Right renal pelvis (tissue), 4 donors: ENCODE data around the gene MANBA. TPM values are rescaled to one million over a fixed set of nuclear protein-coding genes. Genes with fewer than 3 reads are reported as not detected.

Source experiments
- DNase-seq, 4 donors: peaks; one replicate each; pipeline ENCODE4 v3.0.0-alpha.2; 2013; ENCODE audit warnings: low read depth in 4 of 4, low spot score in 3 of 4, missing footprints in 1 of 4
- polyA plus RNA-seq, 4 donors: library from polyadenylated mRNA; unstranded; fragments of 120-200 nt; gene quantifications; one replicate each; pipeline ENCODE4 v1.2.1, GENCODE V29; 2013; ENCODE audit not compliant: insufficient read length in 4 of 4

Gene MANBA
- polyA plus RNA-seq, 4 donors, result 20.0 to 22.4 (median 21.7) TPM

DNA sequence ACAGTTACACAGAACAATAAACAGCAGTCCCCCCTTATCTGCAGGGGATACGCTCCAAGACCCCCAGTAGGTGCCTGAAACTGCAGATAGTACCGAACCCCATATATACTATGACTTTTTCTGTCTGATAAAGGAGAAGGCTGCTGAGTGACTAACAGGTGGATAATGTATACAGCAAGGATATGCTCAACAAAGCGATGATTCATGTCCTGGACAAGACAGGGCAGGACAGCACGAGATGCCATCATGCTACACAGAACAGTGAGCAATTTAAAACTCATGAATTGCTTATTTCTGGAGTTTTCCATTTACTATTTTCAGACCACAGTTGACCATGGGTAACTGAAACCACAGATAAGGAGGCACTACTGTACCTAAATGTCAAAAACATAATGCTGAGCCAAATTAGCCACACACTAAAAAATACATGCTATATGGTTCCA is 76.1 kb downstream of the MANBA start:
- DNase-seq, result no peak

DNA sequence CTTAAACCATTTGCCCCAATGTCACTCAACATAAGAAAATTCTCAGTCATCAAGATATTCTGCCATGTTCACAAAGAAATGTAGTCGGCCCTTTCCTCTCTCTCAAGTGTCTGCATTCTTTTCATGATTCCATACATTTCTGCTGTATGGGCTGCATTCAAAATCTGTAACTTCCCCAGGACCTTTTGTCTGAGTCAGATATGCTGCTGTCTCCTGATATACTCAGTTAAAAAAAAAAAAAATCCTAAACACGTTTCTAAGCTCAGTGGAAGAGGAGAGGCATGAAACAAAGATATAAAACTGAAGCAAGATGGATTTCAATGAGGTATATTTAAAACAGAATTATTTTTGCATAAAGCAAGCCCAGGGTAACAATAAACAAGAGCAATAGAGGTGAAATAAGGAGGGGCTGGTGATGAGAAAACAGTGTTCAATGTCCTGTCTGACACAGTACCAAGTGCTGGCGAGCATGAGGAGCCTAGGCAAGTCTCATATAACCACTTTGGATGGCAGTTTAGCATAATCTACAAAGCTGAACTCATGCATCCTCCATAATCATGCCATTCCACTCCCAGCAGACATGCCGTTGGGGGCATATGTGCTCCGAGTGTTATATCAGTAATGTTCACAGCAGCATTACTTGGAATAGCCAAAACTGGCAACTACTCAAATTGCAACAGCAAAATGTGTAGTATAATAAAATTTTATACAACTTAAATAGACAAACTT is 76.7 kb downstream of the MANBA start:
- no peak for DNase-seq

- no peak for DNase-seq
These were observed 82.0 kb downstream of the MANBA start for GRCh38 chr4:102678695-102679335.

DNA sequence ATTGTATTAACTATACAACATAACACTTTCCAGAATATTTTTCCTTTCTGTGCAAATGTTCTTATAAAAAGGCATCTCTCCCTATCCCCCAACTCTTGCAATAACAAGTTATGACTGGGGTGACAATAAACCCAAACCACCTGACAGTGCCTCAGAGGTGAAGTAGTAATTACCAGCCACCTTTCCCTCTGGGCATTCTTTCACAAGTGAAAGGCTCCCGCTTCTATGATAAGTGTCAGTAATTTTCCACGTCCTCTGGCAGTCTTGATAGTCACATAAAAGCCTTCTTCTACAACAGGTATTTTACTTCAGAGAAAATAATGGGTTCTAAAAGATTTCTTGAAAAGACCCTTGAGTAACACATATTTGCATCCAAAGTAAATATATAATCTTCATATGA is 82.7 kb downstream of the MANBA start:
- no peak for DNase-seq

DNA sequence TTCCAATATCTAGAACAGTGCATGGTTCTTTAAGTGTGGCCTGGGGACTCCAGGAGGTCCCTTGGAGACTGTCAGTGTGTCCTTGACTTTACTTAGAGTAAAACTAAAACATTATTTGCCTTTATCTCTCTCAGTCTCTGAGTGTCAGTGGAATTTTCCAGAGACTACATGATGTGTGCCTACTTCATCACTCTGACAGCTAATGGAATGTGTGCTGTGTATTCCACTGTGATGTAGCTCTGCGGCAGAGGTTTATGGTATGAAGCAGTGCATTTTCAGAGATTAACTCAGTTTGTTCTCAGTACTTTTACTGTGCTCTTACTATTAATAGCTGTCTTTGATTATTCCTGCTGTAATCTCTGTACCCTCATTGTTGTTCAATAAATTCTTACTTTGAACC is 85.6 kb downstream of the MANBA start:
- no peak for DNase-seq

DNA sequence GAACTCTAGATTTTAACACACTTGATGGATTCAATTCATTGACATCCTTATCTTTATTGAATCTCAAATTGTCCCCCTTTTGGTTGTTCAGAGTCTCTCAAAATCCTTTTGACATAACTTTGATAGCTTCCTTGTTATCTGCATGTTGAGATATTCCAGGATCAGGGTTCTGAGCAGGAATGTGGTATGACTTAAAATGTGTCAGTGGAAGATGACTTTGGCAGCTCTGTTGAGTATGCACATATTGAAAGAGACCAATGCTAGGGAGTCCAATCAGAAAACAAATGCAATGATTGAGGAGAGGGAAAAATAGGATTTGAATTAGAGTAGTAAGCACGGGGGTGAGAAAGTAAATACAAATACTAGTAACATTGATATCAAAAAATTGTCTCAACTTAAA is 93.8 kb downstream of the MANBA start:
- no peak for DNase-seq

DNA sequence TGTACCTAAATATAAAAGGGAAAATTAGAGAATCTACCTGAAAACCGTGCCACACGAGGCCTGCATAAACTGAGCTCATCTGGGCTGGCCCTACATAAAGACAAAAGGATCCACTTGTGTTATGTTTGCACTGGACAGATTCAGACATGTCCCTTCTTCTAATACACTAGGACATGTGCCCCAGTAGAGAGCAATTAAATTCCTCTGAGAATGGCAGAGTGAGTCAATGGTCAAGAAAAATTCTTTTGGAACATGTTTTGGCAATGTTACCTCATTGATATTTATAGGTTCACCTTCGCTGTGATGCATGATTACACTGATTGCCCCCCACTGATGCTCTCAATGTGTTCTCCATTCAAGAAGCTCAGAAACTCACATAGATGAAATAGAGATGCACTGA is 95.2 kb downstream of the MANBA start:
- no peak for DNase-seq

DNA sequence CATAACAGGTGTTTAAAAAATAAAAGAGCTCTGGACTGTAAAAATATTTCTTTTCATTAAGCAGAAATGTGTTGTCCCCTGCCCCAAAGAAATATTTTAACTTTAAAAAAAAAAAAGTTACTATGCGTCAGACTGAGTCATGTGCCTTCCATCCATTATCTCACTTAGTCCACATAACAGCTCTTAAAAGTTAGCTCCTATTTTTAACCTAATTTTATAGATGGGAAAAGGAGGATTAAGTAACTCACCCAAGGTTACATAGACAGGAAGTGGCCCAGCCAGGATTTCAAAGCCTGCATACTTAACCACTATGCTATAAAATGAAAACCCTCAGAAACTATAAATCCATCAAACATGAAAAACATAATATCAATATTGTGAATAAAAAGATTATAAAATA is 97.7 kb downstream of the MANBA start:
- DNase-seq, result no peak

- no peak for DNase-seq
These were observed 103.6 kb downstream of the MANBA start for GRCh38 chr4:102657206-102657605.

DNA sequence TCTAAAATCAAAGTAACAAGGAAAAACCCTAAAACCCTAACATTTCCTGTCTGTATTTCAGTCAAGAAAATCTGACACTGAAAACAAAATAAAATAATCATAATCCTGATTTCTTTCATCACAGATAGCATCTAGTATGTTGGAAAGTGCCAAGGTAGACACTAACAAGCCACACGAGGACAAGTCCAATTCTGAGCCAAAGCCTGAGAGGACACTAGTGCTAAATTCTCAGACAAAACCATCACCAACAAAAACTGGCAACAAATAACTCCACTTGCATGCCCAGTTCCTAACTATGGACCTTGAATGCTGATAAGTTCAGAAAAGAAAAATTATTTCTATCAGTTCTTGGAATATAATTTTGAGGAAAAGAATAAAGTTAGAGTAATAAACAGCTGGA is 113.7 kb downstream of the MANBA start:
- no peak for DNase-seq

GRCh38 chr4:102642631-102643298 is 118.0 kb downstream of the MANBA start:
- DNase-seq, result no peak

GRCh38 chr4:102641793-102642192 is 119.0 kb downstream of the MANBA start:
- no peak for DNase-seq

GRCh38 chr4:102640669-102641068 is 120.1 kb downstream of the MANBA start:
- no peak for DNase-seq

DNA sequence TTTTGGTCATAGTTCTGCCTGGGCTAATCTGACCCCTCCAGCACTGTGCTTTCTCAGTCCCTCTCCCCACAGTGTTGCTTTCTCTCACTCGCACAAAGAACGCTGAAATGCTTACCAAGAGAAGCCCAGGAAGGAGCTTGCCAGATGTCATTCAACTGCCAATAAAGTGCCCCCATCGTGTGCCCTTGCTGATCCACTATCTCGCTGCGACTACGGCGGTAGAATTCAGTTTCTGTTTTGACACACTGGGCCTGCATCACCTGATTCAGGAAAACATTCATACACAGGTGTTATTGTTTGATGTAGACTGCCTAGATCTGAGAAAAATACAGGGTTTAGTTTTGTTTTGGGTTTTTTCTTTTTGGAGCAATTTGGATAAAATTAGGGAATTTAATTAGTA is 121.2 kb downstream of the MANBA start:
- no peak for DNase-seq

- no peak for DNase-seq
These were observed 122.1 kb downstream of the MANBA start for GRCh38 chr4:102638621-102639020.

DNA sequence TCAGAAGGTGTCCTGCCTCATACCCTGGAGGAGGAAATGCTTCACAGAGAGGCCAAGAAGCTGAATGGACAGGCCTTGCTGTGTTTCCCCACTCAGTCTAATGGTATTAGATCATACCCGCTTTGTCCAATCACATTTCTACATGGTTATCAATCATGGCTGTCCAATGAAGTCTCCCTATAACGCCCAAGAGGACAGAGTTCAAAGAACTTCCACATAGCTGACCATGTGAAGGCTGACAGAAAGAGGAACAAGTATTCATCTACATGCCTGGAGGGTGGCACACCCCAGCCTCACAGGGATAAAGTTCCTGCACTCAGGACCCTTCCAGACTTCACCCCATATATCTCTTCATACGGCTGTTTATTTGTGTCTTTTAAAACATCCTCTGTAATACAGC is 123.4 kb downstream of the MANBA start:
- no peak for DNase-seq

GRCh38 chr4:102633100-102633499 is 127.7 kb downstream of the MANBA start:
- no peak for DNase-seq

DNA sequence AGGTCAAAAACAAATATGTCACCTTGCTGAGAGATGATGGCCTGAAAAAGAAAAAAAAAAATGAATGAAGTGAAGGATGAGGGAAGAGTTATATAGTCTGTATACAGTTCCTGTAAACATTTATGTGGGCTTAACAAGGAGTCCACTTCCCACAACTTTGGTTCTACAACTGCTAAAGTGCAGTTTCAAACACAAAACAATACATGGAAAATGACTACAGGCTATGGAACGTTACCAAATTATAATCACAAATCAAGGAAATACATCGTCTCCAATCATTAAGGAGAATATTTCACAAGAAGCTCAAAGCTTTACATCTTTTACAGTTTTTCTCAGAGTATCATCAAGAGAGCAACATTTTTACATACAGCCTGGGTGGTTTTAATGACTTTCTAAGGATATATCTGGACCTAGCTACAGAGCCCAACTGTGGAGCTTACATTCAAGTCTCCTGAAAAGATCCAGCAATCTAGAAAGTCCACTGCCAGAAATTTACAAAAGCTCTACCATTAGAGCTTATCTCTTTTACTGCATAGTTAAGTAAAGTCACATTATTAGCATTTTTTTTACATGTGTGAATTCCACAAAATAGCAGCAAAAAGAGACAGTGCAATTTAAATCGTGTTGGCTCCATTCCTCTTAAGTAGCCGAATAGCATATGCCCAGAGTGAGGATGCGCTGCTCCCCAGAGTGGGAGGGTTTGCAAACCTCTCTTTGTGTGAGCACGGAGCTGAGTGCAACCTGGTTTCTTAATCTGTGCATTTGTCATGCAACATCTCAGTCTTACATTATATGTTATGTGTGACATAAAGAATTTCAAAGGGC is 128.3 kb downstream of the MANBA start:
- no peak for DNase-seq

GRCh38 chr4:102631616-102632015 is 129.2 kb downstream of the MANBA start:
- DNase-seq, result no peak

DNA sequence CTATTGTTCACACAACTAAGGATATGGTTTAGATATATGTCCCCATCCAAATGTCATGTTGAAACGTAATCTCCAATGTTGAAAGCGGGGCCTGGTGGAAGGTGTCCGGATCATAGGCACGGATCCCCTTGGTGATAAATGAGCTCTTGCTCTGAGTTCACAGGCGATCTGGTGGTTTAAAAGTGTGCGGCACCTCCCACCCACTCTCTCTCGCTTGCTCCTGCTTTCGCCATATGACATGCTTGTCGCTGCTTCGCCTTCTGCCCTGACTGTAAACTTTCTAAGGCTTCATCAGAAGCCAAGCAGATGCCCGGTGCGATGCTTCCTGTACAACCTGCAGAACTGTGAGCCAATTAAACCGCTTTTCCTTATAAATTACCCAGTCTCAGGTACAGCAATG is 131.1 kb downstream of the MANBA start:
- no peak for DNase-seq
